Skin epidermis (tissue), 12 donors: ENCODE data around the gene CPT2.

Experiments
- H3K27ac ChIP-seq, 21 experiments: fragments of 200-600 bp; sonication (generic) in 11 of 21; one replicate each; pipeline ENCODE4 v1.5.0; 2020; ENCODE audit warnings: mild to moderate bottlenecking in 3 of 21, inconsistent platforms in 2 of 21, moderate library complexity in 2 of 21
- H3K4me3 ChIP-seq, 7 experiments: fragments of 200-600 bp; sonication (generic) in 2 of 7; one replicate each; pipeline ENCODE4 v1.5.0; 2020; ENCODE audit warnings: inconsistent platforms in 2 of 7, mild to moderate bottlenecking in 2 of 7, moderate library complexity in 1 of 7

CPT2 gene

DNA sequence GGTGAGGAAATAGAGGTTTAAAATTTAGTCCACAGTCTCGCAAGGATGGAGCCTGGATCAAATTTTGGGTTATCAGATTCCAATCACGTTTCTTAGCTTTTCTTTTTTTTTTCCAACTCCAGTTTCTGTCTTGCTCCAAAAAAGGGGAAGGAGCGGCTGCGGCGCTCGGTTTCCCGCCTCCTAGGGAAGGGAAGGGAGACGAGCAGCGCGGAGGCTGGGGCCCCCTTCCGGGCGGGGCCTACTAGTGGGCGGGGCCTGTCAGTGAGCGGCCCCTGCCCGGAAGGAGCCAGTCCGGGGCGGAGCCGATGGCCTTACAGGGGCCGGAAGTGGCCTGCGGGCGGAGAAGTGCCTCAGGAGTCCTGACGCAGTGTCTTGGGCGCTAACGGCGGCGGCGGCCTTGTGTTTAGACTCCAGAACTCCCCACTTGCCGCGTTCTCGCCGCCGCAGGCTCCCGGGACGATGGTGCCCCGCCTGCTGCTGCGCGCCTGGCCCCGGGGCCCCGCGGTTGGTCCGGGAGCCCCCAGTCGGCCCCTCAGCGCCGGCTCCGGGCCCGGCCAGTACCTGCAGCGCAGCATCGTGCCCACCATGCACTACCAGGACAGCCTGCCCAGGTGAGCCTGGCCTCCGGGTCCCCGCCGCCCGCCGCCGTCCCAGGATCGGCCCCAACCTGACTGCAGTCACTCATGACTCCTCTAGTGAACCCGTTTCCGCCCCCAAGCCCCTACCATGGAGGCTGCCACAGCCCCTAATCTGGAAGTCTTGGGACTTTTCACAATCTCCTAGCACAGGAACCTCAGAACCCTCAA lies at the start of gene CPT2:
Gene CPT2, plus strand, starts transcription at position 340 of the 806 bp plus-strand sequence. Its CDS starts 120 bp downstream, at position 460.
- peak within 1 kb of the TSS; percentile 70 to 100 (median 91) for H3K4me3 ChIP-seq
- peak within 1 kb of the TSS; percentile 92 to 100 (median 99) for H3K27ac ChIP-seq

DNA sequence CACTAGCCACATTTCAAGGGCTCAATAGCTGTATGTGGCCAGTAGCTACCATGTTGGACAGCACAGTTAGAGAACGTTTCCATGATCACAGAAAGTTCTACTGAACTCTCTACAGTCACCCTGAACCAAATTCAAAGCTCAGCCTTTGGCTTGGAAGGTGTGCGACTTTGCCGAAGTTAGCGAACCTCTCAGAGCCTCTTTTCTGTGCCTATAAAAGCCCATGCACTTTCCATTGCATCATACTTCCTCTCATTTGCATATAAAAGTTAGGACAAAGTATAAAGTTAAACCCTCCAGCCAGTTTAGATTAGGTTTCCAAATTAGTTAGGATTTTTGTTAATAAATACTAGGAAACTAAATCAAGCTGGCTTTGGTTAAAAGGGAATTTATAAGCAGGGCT lies 49.5 kb upstream of the CPT2 start:
- no peak overlapping the region for H3K4me3 ChIP-seq
- H3K27ac ChIP-seq = peak overlapping the region in 8 of 21 experiments; percentile 22 to 85 (median 60)

GRCh38 chr1:53148123-53148522 lies 48.5 kb upstream of the CPT2 start:
- no peak overlapping the region for H3K4me3 ChIP-seq
- no peak overlapping the region for H3K27ac ChIP-seq

DNA sequence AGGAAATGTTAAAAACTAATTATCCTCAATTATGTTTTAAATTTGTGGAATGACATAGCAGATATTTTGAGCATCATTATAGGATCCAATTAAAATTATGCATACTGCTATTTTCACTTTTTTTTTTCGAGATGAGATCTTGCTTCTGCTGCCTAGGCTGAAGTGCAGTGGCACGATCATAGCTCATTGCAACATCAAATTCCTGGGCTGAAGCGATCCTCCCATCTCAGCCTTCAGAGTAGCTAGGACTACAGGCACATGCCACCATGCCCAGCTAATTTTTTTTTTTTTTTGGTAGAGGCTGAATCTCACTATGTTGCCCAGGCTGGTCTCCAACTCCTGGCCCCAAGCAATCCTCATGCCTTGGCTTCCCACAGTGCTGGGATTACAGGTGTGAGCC lies 42.9 kb upstream of the CPT2 start:
- no peak overlapping the region for H3K27ac ChIP-seq
- no peak overlapping the region for H3K4me3 ChIP-seq

DNA sequence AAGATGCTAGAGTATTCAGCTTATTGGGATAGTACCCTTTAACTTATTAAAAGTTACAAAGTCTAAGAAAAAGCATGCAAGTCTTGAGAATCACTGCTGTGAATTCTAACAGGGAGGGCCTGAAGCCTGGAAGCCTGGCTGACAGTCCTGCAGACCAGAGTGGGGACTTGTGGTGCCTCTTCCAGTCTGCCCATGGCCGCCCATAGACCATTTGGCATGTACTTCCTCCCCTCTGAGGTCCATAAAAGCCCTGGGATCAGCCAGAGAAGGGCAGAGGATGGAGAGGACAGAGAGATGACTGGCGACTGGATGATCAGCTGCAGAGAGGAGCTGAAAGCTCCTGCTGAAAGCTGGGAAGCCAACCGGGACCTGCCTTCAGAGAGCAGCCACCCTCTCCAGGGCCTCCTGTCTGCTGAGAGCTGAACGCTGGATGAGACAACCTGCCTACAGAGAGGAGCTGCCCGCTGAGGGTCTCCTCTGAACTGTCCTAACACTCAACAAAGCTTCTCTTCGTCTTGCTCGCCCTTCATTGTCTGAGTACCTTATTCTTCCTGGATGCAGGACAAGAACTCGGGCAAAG lies 41.7 kb upstream of the CPT2 start:
- Histone ChIP-seq H3K4me3 (no peak overlapping the region), H3K27ac (no peak overlapping the region)

GRCh38 chr1:53155534-53155933 lies 41.1 kb upstream of the CPT2 start:
- Histone ChIP-seq H3K27ac (no peak overlapping the region), H3K4me3 (no peak overlapping the region)

- Histone ChIP-seq H3K4me3 (no peak overlapping the region), H3K27ac (no peak overlapping the region)
Measured at GRCh38 chr1:53155945-53156344, 40.7 kb upstream of the CPT2 start.

DNA sequence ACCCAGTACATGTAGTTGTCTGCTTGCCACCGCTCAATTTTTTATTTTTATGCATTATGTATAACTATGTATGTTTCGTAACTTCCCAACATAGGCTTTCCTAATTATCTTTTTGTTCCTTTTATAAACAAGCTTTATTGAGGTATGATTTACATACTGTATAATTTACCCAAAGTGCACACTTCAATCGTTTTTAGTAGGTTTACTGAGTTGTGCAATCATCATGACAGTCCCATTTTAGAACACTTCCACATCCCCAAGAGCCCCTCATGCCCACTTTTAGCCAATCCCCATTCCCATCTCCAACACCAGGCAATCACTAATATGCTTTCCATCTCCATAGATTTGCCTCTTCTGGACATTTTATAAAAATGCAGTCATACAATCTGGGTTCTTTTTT lies 39.8 kb upstream of the CPT2 start:
- Histone ChIP-seq H3K27ac (no peak overlapping the region), H3K4me3 (no peak overlapping the region)

GRCh38 chr1:53158900-53159299 lies 37.7 kb upstream of the CPT2 start:
- H3K27ac ChIP-seq = no peak overlapping the region

DNA sequence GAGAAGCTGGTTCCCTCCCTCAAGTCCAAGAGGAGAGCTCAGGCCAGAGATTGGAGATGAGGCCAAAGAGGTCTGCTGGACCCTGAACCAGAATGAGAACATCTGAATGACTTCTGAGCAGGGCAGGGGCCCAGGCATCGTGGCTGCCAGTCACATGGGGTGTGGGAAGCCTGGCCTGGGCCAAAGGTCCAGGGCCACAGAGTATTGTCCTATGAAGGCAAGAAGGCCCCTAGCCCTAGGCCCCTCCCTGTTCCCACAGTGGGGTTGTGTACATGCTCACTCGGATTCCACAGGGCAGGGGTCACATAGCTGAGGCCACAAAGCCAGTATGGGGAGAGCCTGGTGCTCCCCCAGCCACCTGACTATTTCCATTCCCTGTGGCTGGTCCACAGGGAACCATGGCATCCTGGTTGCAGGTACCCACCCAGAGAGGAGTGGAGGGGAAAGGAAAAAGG lies 35.7 kb upstream of the CPT2 start:
- Histone ChIP-seq H3K27ac (no peak overlapping the region), H3K4me3 (no peak overlapping the region)

More at GRCh38 chr1:53158900-53159299, 37.7 kb upstream of the CPT2 start:
- no peak overlapping the region for H3K4me3 ChIP-seq

DNA sequence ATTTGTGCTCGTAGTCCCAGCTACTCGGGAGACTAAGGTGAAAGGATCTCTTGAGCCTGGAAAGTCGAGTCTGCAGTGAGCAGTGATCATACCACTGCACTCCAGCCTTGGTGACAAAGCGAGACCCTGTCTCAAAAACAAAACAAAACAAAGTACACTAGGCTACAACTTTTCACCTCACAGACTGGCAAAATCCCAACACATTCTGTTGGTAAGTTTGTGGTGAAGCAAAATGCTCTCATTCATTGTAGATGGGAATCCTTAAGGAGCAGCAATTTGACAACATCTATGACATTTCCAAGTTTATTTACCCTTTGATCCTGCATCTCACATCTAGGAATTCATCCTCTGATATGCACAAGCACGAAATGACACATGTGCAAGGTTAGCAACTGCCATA lies 34.0 kb upstream of the CPT2 start:
- H3K4me3 ChIP-seq = no peak overlapping the region
- no peak overlapping the region for H3K27ac ChIP-seq

DNA sequence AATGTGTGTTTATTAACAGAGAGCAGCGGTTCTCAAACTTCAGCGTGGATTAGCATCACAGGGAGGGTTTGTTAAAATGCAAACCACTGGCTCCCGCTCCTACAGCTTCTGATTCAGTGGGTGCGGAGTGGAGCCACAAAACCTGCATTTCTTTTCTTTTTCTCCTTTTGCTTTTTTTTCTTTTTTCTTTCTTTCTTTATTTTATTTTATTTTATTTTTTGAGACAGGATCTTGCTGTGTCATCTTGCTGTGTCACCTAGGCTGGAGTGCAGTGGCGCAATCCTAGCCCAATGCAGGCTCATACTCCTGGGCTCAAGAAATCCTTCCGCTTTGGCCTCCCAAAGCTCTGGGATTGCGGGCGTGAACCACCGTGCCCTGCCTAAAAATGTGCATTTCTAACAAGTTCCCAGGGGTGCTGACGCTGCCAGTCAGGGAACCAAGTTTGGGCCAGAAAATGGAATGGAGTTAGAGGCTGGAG lies 33.3 kb upstream of the CPT2 start:
- H3K4me3 ChIP-seq = no peak overlapping the region
- no peak overlapping the region for H3K27ac ChIP-seq

DNA sequence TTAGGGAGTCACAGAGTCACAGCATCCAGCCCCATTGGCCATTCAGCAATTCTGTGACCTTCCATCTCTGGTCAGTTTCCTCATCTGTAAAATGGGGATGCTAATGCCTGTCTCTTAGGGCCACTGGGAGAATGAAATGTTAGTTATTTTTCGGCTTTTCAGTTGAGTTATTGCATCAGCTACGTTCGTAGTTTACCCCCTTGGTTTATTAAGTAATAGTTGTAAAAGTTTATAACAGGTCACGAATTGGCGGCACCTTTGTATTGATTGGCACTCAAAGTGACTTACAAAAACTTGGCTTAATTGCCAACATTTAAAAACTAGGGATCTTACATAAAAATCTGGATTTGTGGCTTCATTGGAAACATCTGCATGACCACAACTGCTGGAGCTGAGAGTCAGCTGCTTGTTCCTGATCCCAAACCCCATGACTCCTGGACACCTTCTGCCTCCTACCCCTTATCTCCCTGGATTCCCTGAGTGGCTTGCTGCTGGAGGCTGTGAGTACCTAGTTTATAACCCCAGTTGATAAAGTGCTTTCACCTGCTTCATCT lies 31.1 kb upstream of the CPT2 start:
- H3K4me3 ChIP-seq = no peak overlapping the region
- no peak overlapping the region for H3K27ac ChIP-seq

DNA sequence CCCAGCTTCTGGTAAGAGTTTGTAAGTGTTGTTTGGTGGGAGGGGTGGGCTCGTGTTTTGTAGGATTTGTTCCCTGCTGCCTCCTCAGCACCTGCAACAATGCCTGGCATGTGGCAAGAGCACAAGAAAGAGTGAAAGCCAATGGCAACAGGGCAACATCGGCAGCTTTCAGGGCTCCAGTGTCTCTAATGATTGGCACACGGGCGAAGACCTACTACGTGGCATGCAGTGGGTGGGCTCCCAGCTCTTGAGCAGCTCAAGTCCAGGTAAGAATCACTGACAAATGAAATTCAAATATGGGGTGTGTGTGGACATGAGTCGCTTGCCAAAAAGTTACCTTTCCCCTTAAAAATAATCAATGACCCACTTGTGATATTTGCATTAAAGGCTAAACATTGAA lies 30.3 kb upstream of the CPT2 start:
- Histone ChIP-seq H3K4me3 (no peak overlapping the region), H3K27ac (no peak overlapping the region)

- no peak overlapping the region for H3K27ac ChIP-seq
- no peak overlapping the region for H3K4me3 ChIP-seq
Measured at GRCh38 chr1:53166912-53167311, 29.7 kb upstream of the CPT2 start.

DNA sequence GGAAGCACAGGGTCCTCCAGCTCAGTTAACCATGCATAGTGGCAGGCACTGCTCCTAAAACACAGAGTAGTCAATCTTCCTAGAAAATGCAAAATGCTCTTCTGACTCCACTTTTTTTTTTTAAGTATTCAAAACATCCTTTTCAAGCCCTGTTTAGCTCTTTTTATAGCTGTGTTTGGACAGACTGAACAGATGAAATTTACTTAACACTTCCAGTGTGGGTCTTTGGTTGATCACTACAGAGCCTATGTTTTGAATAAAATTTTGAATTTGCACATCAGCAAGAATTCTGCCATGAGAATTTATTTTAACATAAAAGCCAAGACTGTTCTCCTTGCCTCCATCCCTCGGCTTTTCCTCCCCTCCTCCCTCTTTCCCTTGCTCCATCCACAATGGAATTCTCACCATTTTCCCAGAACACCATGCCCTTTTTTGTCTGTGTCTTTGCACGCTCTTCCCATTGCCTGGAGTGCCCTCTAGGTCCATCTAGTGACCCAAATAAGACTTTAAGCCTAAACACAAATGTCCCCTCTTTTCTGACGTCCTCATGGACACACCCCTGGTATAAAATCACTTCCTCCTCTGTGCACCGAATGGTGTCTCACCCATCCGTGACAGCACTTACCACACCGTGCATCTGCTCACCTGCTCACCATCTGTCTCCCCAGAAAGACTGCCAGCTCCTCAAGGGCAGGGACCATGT lies 24.0 kb upstream of the CPT2 start:
- no peak overlapping the region for H3K4me3 ChIP-seq
- peak overlapping the region in 10 of 21 experiments; percentile 1 to 65 (median 28) for H3K27ac ChIP-seq

GRCh38 chr1:53174971-53175913 lies 21.4 kb upstream of the CPT2 start:
- peak overlapping the region in 2 of 21 experiments; percentile 17 to 35 for H3K27ac ChIP-seq
- no peak overlapping the region for H3K4me3 ChIP-seq

DNA sequence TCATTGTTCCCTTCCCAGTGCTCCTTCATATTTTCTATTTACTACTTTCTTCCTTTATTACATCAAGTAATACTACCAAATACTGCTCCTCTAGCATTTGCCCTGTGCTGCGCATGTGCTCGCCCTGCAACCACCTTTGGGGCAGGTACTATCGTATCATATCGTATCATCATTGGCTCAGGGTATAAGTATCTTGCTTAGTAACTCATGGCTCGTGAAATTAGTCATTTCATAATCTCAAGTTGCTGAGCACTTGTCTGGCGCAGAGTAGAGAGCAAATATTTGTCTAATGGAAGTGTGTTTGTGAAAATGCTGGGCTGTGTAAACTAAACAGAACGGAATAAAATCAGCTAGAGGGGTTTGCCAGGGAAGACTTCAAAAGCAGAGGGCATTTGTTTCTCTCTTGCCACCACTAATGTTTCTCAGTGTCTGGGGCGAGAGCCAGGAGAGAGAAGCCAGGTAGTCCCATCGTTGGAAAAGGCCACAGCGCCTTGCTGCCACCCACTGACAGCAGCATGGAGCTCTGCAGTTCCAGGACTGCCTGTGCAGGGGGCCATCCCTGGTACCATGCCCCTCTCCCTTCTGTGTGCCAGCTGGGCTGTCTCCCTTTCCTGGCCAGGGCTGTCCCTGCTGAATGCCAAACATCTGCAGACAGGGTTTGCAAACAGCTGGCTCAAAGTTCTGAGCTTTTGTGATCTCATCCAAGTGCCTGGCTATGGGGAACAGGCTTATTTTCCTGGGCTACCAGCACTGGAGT lies 20.0 kb upstream of the CPT2 start:
- H3K27ac ChIP-seq = peak overlapping the region in 3 of 21 experiments; percentile 34 to 60 (median 35)
- no peak overlapping the region for H3K4me3 ChIP-seq
